ENCODE measurements around the gene LRRC3B.

LRRC3B gene

DNA sequence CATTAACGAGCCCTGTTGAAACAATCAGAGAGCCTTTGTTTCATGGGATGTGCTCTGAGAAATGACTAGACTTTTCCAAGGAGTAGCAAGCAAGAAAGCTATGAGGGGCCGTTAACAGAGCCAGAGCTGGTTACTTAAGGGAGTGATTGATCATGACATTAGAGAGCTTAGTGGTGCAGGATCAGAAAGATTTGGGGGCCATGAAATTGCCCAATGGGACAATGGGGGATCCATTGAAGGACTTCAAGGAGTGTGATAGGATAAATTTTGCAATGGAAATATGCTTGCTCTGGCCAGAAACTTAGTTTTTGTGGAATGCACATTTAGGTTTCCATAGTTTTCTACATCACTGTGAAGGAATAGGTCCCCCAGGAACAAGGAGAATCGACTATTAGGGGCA is 45.6 kb downstream of the LRRC3B start (continued):
- no peak for TF ChIP-seq GLI2 (tag by site-specific recombination; IDR thresholded peaks at IDR 0.05; ENCODE audit: borderline replicate concordance, low read depth)
- TF ChIP-seq, protein P1, sequence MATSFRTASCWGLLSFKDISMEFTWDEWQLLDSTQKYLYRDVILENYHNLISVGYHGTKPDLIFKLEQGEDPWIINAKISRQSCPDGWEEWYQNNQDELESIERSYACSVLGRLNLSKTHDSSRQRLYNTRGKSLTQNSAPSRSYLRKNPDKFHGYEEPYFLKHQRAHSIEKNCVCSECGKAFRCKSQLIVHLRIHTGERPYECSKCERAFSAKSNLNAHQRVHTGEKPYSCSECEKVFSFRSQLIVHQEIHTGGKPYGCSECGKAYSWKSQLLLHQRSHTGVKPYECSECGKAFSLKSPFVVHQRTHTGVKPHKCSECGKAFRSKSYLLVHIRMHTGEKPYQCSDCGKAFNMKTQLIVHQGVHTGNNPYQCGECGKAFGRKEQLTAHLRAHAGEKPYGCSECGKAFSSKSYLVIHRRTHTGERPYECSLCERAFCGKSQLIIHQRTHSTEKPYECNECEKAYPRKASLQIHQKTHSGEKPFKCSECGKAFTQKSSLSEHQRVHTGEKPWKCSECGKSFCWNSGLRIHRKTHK (tag by site-specific recombination; IDR thresholded peaks at IDR 0.05), result no peak
- TF ChIP-seq, protein P2, sequence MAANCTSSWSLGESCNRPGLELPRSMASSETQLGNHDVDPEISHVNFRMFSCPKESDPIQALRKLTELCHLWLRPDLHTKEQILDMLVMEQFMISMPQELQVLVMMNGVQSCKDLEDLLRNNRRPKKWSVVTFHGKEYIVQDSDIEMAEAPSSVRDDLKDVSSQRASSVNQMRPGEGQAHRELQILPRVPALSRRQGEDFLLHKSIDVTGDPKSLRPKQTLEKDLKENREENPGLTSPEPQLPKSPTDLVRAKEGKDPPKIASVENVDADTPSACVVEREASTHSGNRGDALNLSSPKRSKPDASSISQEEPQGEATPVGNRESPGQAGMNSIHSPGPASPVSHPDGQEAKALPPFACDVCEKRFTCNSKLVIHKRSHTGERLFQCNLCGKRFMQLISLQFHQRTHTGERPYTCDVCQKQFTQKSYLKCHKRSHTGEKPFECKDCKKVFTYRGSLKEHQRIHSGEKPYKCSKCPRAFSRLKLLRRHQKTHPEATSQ (tag by site-specific recombination; IDR thresholded peaks at IDR 0.05), result no peak
- TF ChIP-seq ZNF140 (tag by site-specific recombination; IDR thresholded peaks at IDR 0.05), result no peak
- TF ChIP-seq ZSCAN23 (tag by site-specific recombination; IDR thresholded peaks at IDR 0.05), result no peak
- no peak for TF ChIP-seq ZNF510 (tag by site-specific recombination; IDR thresholded peaks at IDR 0.05; ENCODE audit: insufficient replicate concordance)
- TF ChIP-seq SETDB1 (IDR thresholded peaks at IDR 0.05; ENCODE audit: insufficient read length, low read length), result no peak
- TF ChIP-seq, protein P3, sequence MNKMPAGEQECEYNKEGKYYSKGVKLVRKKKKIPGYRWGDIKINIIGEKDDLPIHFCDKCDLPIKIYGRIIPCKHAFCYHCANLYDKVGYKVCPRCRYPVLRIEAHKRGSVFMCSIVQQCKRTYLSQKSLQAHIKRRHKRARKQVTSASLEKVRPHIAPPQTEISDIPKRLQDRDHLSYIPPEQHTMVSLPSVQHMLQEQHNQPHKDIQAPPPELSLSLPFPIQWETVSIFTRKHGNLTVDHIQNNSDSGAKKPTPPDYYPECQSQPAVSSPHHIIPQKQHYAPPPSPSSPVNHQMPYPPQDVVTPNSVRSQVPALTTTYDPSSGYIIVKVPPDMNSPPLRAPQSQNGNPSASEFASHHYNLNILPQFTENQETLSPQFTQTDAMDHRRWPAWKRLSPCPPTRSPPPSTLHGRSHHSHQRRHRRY (tag by site-specific recombination; IDR thresholded peaks at IDR 0.05), result no peak
- TF ChIP-seq ZNF776 (tag by site-specific recombination; IDR thresholded peaks at IDR 0.05; ENCODE audit: borderline replicate concordance), result no peak

DNA sequence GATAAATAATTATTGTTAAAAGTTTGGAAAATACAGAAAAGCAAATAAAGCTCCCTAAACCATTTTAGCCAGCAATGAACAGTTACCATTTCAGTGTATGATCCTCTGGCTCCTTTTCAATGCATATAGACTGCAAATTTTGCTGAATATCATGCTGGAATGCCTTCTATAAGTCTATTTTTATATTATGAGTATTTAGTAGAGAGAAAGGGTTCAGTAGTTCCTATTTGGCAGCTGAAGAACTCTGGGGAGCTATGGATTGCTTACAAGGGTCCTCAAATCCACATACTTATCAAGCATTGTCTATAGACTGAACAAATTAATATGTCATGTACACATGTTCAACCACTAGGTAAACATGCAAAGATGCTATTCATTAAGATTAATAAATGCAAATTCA is 46.1 kb downstream of the LRRC3B start:
- Histone ChIP-seq H3K36me3 (ENCODE audit: control insufficient read depth in 2 of 2, insufficient read depth in 1 of 2, low read length in 2 of 2) (no peaks in the 10 kb centered on the region), H3K4me1 (ENCODE audit: control insufficient read depth, insufficient read depth, low read length) (no peaks in the 10 kb centered on the region), H3K9me3 (ENCODE audit: control insufficient read depth, insufficient read depth, low read depth, low read length) (no peaks in the 10 kb centered on the region), H3K27ac (ENCODE audit: extremely low read depth, low read depth, low read length) (no peak overlapping the region), H3K4me3 (ENCODE audit: low read depth, low read length) (no peak overlapping the region)
- ChIA-PET CTCF (no interaction called here), POLR2A (no interaction called here)
- TF ChIP-seq ZNF239 (tag by site-specific recombination; IDR thresholded peaks at IDR 0.05), result no peak
- TF ChIP-seq MEIS1 (CRISPR knock-in tag; IDR thresholded peaks at IDR 0.05; ENCODE audit: borderline replicate concordance), result no peak
- no peak for TF ChIP-seq ZNF292 (tag by site-specific recombination; IDR thresholded peaks at IDR 0.05; ENCODE audit: borderline replicate concordance, low read depth)
- no peak for TF ChIP-seq ZNF37A (tag by site-specific recombination; IDR thresholded peaks at IDR 0.05)
- no peak for TF ChIP-seq ZNF23 (tag by site-specific recombination; IDR thresholded peaks at IDR 0.05; ENCODE audit: borderline replicate concordance)
- TF ChIP-seq ZNF518A (tag by site-specific recombination; conservative IDR thresholded peaks at IDR 0.05; ENCODE audit: low read depth), result no peak
- TF ChIP-seq ZNF792 (tag by site-specific recombination; IDR thresholded peaks at IDR 0.05), result no peak
- no peak for TF ChIP-seq ZFHX2 (tag by site-specific recombination; conservative IDR thresholded peaks at IDR 0.05)
- no peak for TF ChIP-seq ZNF596 (tag by site-specific recombination; IDR thresholded peaks at IDR 0.05)
- TF ChIP-seq TRIM28 (IDR thresholded peaks at IDR 0.05; ENCODE audit: borderline replicate concordance, low read length), result no peak
- TF ChIP-seq ZNF404 (tag by site-specific recombination; IDR thresholded peaks at IDR 0.05), result no peak
- no peak for TF ChIP-seq ZNF776 (tag by site-specific recombination; IDR thresholded peaks at IDR 0.05; ENCODE audit: borderline replicate concordance)
- no peak for TF ChIP-seq ZNF514 (tag by site-specific recombination; IDR thresholded peaks at IDR 0.05)
- no peak for TF ChIP-seq ZNF501 (tag by site-specific recombination; IDR thresholded peaks at IDR 0.05)
- TF ChIP-seq KLF10 (tag by site-specific recombination; IDR thresholded peaks at IDR 0.05), result no peak
- no peak for TF ChIP-seq ZNF664 (tag by site-specific recombination; IDR thresholded peaks at IDR 0.05)
- TF ChIP-seq GFI1B (tag by site-specific recombination; IDR thresholded peaks at IDR 0.05), result no peak
- no peak for TF ChIP-seq ZNF548 (tag by site-specific recombination; IDR thresholded peaks at IDR 0.05)
- no peak for TF ChIP-seq ZNF529 (tag by site-specific recombination; IDR thresholded peaks at IDR 0.05; ENCODE audit: insufficient replicate concordance)

All from HEK293 (cell line).